GM21423 (cell line): ENCODE measurements around the gene MMP11.

Experiments used
- ATAC-seq: cut with Tn5 transposase; IDR thresholded peaks from one replicate; pipeline ENCODE4 v1.9.1; 2021; ENCODE audit warnings: mild to moderate bottlenecking, moderate library complexity; ENCODE audit not compliant: unreplicated experiment

The MMP11 gene

GRCh38 chr22:23780146-23780748 is 7.6 kb downstream of the MMP11 start:
- no peak for ATAC-seq

- no peak for ATAC-seq
These were observed 8.4 kb downstream of the MMP11 start for GRCh38 chr22:23781065-23781464.

- no peak for ATAC-seq
These were observed 9.0 kb downstream of the MMP11 start for GRCh38 chr22:23781511-23782183.

GRCh38 chr22:23782252-23782651 is 9.6 kb downstream of the MMP11 start:
- ATAC-seq, result no peak

GRCh38 chr22:23782703-23783102 is 10.1 kb downstream of the MMP11 start:
- ATAC-seq, result no peak

- no peak for ATAC-seq
These were observed 10.9 kb downstream of the MMP11 start for GRCh38 chr22:23783265-23784150.

- ATAC-seq, result no peak
These were observed 11.6 kb downstream of the MMP11 start for GRCh38 chr22:23784215-23784732.

- ATAC-seq, result no peak
These were observed 13.6 kb downstream of the MMP11 start for GRCh38 chr22:23786261-23786710.

GRCh38 chr22:23786752-23787599 is 14.3 kb downstream of the MMP11 start, which contains the start of gene SMARCB1:
Gene SMARCB1, plus strand, starts transcription at chr22:23786966. Its CDS starts 204 bp downstream, at chr22:23787170.
- peak; percentile 71 for ATAC-seq

GRCh38 chr22:23787600-23787896 is 14.9 kb downstream of the MMP11 start:
- peak; percentile 20 for ATAC-seq

GRCh38 chr22:23787910-23788309 is 15.3 kb downstream of the MMP11 start:
- no peak for ATAC-seq

GRCh38 chr22:23789121-23789520 is 16.5 kb downstream of the MMP11 start:
- ATAC-seq, result no peak

- ATAC-seq, result no peak
These were observed 17.0 kb downstream of the MMP11 start for GRCh38 chr22:23789638-23790037.

- no peak for ATAC-seq
These were observed 18.4 kb downstream of the MMP11 start for GRCh38 chr22:23790819-23791737.

- ATAC-seq, result no peak
These were observed 19.3 kb downstream of the MMP11 start for GRCh38 chr22:23791738-23792645.

- ATAC-seq, result no peak
These were observed 20.7 kb downstream of the MMP11 start for GRCh38 chr22:23793326-23793725.

- no peak for ATAC-seq
These were observed 23.8 kb downstream of the MMP11 start for GRCh38 chr22:23796461-23796860.
